Activated CD8-positive, alpha-beta memory T cell treated with anti-CD3 and anti-CD28 coated beads for 48 hours (primary cell): ENCODE measurements around the gene CCNA2.

ENCODE experiments used
- DNase-seq, 3 experiments: peaks; one replicate each; pipeline ENCODE4 v3.0.0-alpha.2; 2020; ENCODE audit warnings: low read depth in 2 of 3, low spot score in 2 of 3

Gene CCNA2

DNA sequence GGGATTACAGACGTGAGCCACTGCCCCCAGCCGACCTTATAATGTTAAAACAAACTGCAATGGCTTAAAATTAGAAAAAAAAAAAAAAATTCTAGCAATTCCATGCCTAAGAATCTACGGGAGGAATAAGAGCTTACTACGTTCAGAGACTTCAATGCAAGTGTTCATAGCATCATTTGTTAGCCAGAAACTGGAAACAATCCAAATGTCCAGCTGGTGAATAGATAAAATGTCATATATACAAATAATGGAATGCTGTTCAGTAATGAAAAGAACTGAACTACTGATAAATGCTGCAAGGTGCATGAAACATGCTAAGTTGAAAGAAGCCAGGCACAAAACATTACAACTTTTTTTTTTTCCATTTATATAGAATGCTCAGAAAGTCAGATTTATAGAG lies 17.3 kb downstream of the CCNA2 start:
- no peak for DNase-seq

- no peak for DNase-seq
Measured at GRCh38 chr4:121801715-121802075, 22.0 kb downstream of the CCNA2 start.

DNA sequence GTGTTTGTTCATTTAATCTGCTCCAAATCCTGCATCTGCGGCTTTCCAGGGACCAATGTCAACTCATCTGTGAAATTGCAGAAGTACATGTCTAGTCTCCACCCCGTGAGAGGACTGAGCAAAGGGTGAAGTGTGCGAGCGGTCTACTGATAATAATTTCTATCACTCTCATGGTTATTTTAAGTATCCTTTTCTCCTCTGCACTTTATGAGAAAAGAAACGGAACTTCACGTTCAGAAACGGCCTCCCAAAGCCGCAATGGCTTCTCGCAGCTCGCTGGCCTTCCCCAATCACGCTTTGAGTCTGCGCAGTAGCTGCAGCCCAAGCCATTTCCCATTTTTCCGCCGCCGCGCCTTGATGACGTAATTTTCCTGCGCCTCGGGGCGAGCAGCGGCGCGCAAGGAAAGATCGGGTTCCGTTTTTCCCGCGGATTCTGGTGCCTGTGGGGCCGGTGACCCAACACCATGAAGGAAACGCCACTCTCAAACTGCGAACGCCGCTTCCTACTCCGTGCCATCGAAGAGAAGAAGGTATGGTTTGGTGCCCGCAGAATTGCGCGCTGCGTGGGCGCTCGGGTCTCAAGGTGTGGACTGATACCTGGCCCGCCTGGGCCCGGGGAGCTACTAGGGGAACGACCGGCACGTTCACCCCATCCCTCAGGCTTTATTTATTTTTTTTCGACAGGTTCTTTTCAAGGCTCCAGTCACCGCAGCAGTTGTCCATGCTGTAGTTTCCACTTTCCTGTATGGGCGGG lies 22.5 kb downstream of the CCNA2 start, which contains the start of gene EXOSC9:
Gene EXOSC9, plus strand, starts transcription at position 363 of the 754 bp plus-strand sequence. Its CDS starts 102 bp downstream, at position 465.
- peak; percentile 86 to 98 (median 97) for DNase-seq

DNA sequence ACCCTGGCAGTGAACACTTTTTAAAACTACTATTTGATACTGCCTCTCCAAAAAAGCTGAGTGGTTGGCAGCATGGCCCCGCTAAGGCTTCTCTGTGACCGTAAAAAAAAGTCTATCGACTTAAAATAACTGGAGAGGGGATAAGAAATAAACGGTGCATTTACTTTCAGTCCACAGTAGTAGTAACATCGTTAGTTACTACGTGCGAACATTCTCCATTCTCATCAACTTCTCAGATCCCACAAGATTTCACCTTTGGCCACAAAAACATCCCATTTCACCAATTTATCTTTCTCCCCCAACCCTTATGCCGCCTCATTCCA lies 23.1 kb downstream of the CCNA2 start:
- DNase-seq: no peak

GRCh38 chr4:121799867-121800501 lies 23.7 kb downstream of the CCNA2 start:
- no peak for DNase-seq

GRCh38 chr4:121799208-121799823 lies 24.4 kb downstream of the CCNA2 start:
- DNase-seq: no peak

- no peak for DNase-seq
Measured at GRCh38 chr4:121796283-121796682, 27.4 kb downstream of the CCNA2 start.

DNA sequence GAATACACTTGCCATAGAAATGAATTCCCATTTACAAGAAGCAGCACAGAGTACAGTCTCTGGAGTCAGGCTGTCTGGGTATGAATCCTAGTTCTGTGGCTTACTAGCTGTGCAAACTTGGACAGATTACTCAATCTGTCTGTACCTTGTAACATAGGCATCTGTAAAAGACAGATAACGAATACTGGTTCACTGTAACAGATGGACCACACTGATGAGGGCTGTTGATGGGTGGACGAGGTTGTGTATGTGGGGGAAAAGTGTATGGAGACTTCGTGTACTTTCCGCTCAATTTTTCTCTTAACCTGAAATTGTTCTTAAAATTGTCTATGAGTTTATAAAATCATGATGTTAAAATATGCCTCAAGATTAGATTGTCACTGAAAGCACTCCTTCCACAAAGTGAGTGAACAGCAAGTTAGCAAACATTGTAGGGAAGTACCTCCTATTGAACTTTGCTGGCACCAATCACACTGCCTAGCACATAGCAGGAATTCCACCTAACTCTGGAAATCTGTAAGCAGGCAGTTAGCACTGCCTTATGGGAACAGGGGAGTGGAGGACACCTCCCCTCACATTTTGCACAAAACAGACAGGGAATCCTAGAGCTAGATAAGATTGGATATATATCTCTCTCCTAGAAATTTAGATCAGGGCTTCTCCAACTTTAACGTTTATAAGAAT lies 29.0 kb downstream of the CCNA2 start:
- DNase-seq: no peak

DNA sequence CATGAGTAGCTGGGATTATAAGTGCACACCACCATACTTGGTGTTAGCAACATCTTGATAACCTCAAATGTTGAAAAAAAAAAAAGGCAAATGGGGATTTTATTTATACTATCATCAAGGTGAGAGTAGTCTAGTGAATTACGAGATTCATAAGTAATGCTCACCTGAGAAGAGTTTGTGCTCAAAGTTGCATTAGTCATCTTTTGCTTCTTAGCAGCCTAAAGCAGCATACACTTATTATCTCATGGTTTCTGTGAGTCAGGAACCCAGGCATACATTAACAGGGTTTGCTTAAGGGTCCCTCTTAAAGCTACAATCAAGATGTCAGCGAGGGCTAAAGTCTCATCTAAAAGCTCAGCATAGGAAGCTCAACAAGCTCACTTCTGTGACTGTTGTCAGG lies 30.7 kb downstream of the CCNA2 start:
- no peak for DNase-seq

GRCh38 chr4:121791481-121791880 lies 32.2 kb downstream of the CCNA2 start:
- DNase-seq: no peak

GRCh38 chr4:121790976-121791375 lies 32.7 kb downstream of the CCNA2 start:
- DNase-seq: no peak

DNA sequence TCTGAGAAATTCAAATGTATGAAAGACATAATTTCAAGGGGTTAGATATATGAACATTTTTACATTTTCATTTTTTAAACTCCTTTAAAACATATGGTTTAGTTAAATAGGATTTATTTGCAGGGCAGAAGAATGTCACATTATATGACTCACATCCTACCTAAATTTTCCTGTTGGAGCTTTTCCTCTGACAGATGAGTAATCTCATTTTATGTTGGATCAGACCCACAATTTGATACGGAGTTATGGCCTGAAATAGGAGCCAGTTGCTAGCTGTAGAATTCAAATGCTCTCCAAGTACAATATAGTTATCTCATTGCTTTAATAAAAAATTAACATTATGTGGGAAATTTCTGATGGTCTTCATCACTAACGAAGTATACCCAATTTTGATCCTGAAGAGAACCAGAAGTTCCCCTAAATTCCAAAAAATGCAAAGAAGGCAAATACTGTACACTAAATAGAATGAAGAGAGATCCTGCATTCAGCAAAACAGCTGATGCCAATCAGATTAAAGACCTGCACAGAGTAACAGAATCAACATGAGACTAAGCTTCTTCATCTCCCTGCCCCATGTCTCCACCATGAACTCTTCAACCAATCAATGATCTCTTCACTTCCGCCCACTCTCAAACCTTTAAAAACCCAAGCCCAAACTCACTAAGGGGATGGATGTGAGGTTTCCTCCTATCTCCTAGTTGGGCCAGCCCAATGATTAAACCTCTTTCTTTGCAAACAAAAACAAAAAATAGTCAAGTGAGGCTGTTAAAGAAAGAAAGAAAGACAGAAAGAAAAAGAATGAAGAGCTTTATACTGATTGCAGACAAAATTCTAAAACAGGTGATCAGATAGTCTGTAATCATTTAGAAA lies 33.5 kb downstream of the CCNA2 start:
- DNase-seq: no peak

DNA sequence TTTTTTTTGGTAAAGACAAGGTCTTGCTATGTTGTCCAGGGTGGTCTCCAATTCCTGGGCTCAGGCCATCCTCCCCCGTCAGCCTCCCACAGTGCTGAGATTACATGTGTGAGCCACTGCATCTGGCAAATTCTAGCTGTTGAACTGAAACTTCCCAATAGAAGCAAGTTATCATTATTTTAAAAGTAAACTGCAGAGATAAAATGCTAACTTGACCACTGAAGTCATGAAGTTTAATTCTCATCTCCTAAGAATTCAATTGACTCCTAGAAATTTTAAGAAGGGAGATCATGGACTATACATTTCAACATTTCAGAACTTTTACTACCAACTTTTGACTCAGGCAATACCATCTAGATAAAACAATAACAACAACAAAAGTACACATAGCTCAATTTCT lies 34.2 kb downstream of the CCNA2 start:
- DNase-seq: no peak

DNA sequence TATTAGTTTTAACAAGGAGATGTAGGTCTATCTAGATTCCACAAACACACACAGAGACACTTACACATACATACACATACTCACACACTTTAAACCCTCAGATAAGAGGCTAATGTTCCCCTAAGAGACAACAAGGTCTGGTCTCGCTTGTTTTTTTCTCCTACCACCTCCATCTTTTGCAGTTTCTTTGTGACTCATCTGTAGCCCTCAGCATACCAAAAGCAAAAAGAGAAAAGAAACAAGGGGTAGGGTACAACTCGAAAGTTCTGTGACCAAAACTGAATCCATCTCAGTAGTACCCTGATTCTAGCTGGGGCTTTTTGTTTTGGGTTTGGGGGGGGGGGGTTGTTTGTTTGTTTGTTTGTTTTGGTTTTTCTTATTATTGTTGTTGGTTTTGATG lies 34.8 kb downstream of the CCNA2 start:
- DNase-seq: no peak

DNA sequence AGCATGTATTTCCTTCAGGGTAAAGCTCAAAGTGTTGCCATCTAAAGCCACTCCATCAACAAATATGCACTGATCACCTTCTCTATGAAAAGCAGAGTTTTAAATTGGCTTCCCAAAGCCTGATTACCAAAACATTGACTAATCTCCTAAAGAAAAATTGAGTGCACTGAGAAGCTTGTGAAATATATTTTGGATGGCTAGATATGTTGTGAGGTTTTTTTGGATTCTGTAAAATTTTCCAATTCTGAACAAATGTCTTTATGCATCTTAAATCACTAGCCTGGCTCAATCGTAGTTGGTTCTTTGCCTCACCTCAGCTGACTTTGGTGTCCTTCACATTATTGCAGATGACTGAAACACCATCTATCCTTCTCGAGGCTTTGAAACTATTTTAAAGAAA lies 37.5 kb downstream of the CCNA2 start:
- no peak for DNase-seq

DNA sequence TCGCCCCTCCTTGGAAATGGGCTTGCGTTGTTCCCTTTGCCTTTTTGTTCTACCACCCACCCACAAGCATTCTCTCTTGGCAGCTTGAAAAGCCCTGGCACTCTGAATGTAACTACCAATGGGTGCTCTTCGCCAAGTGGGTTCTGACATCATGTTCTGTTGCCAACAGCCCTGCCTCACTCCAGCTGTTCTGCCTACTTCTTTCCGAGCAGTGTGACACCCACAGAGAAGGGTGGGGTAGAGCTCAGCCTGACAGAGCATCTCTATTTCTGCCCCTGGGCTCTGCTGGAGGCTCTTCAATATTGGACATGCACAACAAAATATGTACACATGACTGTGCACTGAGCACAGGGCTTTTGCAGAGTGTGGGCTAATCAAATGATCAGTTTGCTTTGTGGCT lies 38.2 kb downstream of the CCNA2 start:
- DNase-seq: no peak

GRCh38 chr4:121784975-121785374 lies 38.7 kb downstream of the CCNA2 start:
- no peak for DNase-seq

DNA sequence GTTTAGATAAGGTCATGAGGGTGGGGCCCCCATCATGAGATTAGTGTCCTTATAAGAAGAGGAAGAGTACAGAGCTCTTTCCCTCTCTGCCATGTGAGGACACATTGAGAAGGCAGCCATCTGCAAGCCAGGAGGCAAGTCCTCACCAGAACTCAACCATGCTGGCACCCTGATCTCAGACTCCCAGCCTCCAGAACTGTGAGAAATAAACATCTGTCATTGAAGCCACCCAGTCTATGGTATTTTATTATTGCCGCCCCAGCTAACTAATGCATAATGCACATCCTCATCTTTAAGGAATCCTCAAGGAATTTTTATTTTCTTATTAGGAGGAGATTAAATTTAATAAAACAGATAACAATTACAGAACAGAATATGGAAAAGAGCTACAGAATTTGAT lies 39.3 kb downstream of the CCNA2 start:
- no peak for DNase-seq

DNA sequence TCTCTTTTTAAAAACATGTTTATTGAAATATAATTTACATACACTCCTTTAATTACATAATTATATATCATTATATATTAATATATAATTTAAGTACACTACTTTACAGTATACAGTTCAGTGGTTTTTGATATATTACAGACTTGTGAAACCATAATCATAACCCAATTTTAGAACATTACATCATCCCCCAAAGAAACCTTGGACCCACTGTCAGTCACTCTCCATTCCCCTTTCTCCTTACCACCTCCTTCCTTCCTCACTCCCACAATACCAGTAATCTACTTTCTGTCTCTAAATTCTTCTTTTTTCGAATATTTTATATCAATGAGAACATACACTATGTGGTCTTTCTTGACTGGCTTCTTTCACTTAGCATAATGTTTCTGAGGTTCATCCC lies 40.5 kb downstream of the CCNA2 start:
- no peak for DNase-seq

- DNase-seq: no peak
Measured at GRCh38 chr4:121778991-121779628, 44.6 kb downstream of the CCNA2 start.

DNA sequence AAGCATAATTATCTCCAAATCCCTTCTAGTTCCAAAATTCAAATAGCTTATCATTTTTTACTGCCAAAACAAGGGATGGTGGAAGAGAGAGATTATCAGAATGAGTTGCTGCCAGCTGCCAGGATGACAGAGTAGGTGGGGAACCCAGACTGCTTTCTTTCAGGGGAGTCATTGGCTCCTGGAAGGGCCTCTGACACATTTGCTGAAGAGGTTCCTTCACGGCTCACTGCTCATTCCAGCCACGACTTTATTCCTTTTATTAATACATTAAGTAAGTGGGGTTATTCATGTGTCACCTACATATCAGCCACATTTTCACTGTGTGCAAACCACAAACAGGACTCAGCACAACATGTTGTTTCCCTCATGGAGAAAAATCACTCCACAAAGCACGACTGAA lies 46.1 kb downstream of the CCNA2 start:
- no peak for DNase-seq
